GM23338 (cell line): ENCODE data around the gene ARHGEF2. TPM values are rescaled to one million over a fixed set of nuclear protein-coding genes. Genes with fewer than 3 reads are reported as not detected.

ENCODE experiments used
- ATAC-seq: fragments of 200-7000 bp; cut with Tn5 transposase; 3 replicates; pipeline ENCODE4 v1.9.1; 2020
- DNase-seq: peaks from one replicate; pipeline ENCODE4 v3.0.0-alpha.2; 2015; ENCODE audit warnings: low spot score
- H2AFZ ChIP-seq: fragments of 200-600 bp; sonication (generic); 2 replicates; pipeline ENCODE4 v1.8.0; 2016; ENCODE audit warnings: antibody characterized with exemption, mild to moderate bottlenecking, moderate library complexity
- H3F3A ChIP-seq: fragments of 200-600 bp; sonication (generic); replicated peaks from 2 replicates; pipeline ENCODE4 v1.8.0; 2017; ENCODE audit warnings: antibody characterized with exemption, mixed run types, low read depth
- H3K27ac ChIP-seq: fragments of 200-600 bp; sonication (generic); 2 replicates; pipeline ENCODE4 v1.6.1; 2016; ENCODE audit warnings: low read depth
- H3K27me3 ChIP-seq: fragments of 200-600 bp; sonication (generic); 2 replicates; pipeline ENCODE4 v1.8.0; 2016; ENCODE audit warnings: mild to moderate bottlenecking, mixed run types, moderate library complexity; ENCODE audit not compliant: insufficient read depth
- H3K36me3 ChIP-seq: fragments of 200-600 bp; sonication (generic); 2 replicates; pipeline ENCODE4 v1.8.0; 2016; ENCODE audit warnings: mild to moderate bottlenecking; ENCODE audit not compliant: insufficient read depth
- H3K4me1 ChIP-seq: fragments of 200-600 bp; sonication (generic); 2 replicates; pipeline ENCODE4 v1.8.0; 2016; ENCODE audit warnings: mild to moderate bottlenecking, moderate library complexity; ENCODE audit not compliant: insufficient read depth
- H3K4me2 ChIP-seq: fragments of 200-600 bp; sonication (generic); 2 replicates; pipeline ENCODE4 v1.7.1; 2017; ENCODE audit warnings: mixed run types
- H3K4me3 ChIP-seq: fragments of 200-600 bp; sonication (generic); 2 replicates; pipeline ENCODE4 v1.6.1; 2016; ENCODE audit warnings: mixed run types
- H3K79me2 ChIP-seq: fragments of 200-600 bp; sonication (generic); replicated peaks from 2 replicates; pipeline ENCODE4 v1.8.0; 2017; ENCODE audit warnings: mild to moderate bottlenecking; ENCODE audit not compliant: insufficient read depth
- H3K9me2 ChIP-seq: fragments of 200-600 bp; sonication (generic); 2 replicates; pipeline ENCODE4 v1.8.0; 2017; ENCODE audit not compliant: insufficient read depth
- H4K20me1 ChIP-seq: fragments of 200-600 bp; sonication (generic); replicated peaks from 2 replicates; pipeline ENCODE4 v1.8.0; 2017; ENCODE audit warnings: mild to moderate bottlenecking; ENCODE audit not compliant: insufficient read depth
- H3K27ac Mint-ChIP-seq: 2 replicates; pipeline ENCODE4 v1.8.0; 2020; ENCODE audit warnings: inconsistent platforms, mild to moderate bottlenecking, moderate library complexity, mixed read lengths
- H3K27me3 Mint-ChIP-seq: 3 replicates; pipeline ENCODE4 v1.8.0; 2022; ENCODE audit warnings: low read depth, mild to moderate bottlenecking, moderate library complexity, mixed read lengths, inconsistent platforms; ENCODE audit not compliant: insufficient read depth, poor library complexity
- H3K36me3 Mint-ChIP-seq: 3 replicates; pipeline ENCODE4 v1.8.0; 2021; ENCODE audit warnings: low read depth, mild to moderate bottlenecking, inconsistent platforms, moderate library complexity, mixed read lengths
- H3K4me1 Mint-ChIP-seq: 3 replicates; pipeline ENCODE4 v1.8.0; 2020; ENCODE audit warnings: mild to moderate bottlenecking, inconsistent platforms, mixed read lengths
- H3K4me3 Mint-ChIP-seq: 3 replicates; pipeline ENCODE4 v1.8.0; 2021; ENCODE audit warnings: moderate library complexity, mild to moderate bottlenecking, inconsistent platforms, mixed read lengths
- H3K9me3 Mint-ChIP-seq: 3 replicates; pipeline ENCODE4 v1.8.0; 2020; ENCODE audit warnings: moderate library complexity, mild to moderate bottlenecking, inconsistent platforms, mixed read lengths
- ETS1 ChIP-seq: IDR thresholded peaks from 2 replicates; pipeline ENCODE4 v1.6.1; 2016; ENCODE audit warnings: antibody characterized with exemption
- EZH2 ChIP-seq: fragments of 200-600 bp; sonication (generic); IDR thresholded peaks from one replicate; pipeline ENCODE4 v1.8.0; 2017; ENCODE audit warnings: antibody characterized with exemption, mild to moderate bottlenecking, low read depth; ENCODE audit not compliant: unreplicated experiment
- JUNB ChIP-seq: IDR thresholded peaks from one replicate; pipeline ENCODE4 v1.6.1; 2016; ENCODE audit warnings: antibody characterized with exemption; ENCODE audit not compliant: unreplicated experiment
- NANOG ChIP-seq: IDR thresholded peaks from 2 replicates; pipeline ENCODE4 v1.6.1; 2016; ENCODE audit warnings: antibody characterized with exemption, borderline replicate concordance
- STAT1 ChIP-seq: IDR thresholded peaks from one replicate; pipeline ENCODE4 v1.6.1; 2016; ENCODE audit warnings: antibody characterized with exemption; ENCODE audit not compliant: unreplicated experiment
- ZNF114 ChIP-seq: fragments of 250-450 bp; sonication (Bioruptor Pico); IDR thresholded peaks from 2 replicates; pipeline ENCODE4 v1.5.0; 2020; ENCODE audit warnings: mild to moderate bottlenecking, moderate library complexity
- ZNF331 ChIP-seq: fragments of 250-450 bp; sonication (Bioruptor Pico); IDR thresholded peaks from 2 replicates; pipeline ENCODE4 v1.5.0; 2020; ENCODE audit warnings: low read depth, mild to moderate bottlenecking, moderate library complexity
- polyA plus RNA-seq: library from polyadenylated mRNA; unstranded; fragments of >200 nt; fragmentation: Nextera tagmentation; extraction: Ambion mirVana; gene quantifications from 2 replicates; pipeline ENCODE4 v1.2.1, GENCODE V29; 2016
- total RNA-seq: library from RNA; depleted of rRNA; stranded (reverse); fragments of >200 nt; shearing (Covaris generic); gene quantifications from 2 replicates; pipeline ENCODE4 v1.2.3, GENCODE V29; 2014
- TF ChIP-seq, protein P1 (sequence below): fragments of 250-450 bp; sonication (Bioruptor Pico); IDR thresholded peaks from 2 replicates; pipeline ENCODE4 v1.5.0; 2020; ENCODE audit warnings: mild to moderate bottlenecking, moderate library complexity

ARHGEF2 gene
- total and polyA plus RNA-seq, 2 experiments from 2014 or later, result 23.0 to 87.6 TPM

DNA sequence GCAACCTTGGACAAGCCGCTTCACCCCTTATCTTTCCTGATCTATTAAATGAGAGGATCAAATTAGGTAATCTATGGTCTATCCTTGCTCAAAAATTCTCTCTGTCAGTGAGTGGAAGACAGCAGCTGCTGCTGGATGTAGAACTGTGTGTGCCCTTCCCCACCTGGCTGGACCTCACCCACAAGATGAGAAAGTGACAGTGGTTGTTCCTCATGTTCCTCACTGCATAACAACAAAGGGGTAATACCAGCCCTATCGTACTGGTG is 25.5 kb upstream of the ARHGEF2 start (continued):
- TF ChIP-seq EZH2, result no peak

DNA sequence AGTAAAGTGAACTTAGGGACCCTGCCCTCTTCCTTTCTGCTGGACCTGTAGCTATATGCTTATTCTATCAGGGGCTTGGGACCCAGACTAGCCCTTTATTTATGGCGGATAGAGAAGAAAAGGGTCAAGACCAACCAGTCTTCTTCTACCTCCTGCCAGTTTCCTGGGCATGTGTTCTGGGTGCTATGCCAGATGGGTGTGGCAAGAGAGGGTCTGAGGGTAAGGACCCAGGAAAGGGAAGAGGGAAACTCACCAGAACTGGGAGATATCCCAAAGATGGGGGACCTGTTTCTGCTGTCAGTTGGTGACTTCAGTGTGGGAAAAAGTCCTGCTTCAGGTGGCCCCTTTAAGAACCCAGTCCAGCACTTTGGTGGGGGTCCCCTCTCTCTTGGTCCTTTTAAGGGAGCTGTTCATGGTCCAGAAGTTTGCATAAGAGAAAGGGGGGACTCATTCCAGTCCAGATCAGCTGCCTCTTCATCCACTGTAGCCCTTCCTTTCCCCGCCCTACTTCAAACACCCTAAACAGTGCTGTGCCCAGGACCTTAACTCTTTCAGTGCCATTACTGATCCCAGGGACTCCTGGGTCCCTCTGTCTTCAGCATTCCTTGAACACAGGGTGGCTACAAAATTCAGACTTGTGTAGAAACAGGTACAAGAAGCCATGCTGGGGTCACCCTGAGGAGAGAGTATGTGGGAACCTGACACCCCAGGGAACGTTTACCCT is 24.0 kb upstream of the ARHGEF2 start:
- no peak overlapping the region for H3K4me3 Mint-ChIP-seq
- no peaks in the 10 kb centered on the region for H3K9me3 Mint-ChIP-seq
- Histone ChIP-seq H3K4me3 (no peak overlapping the region), H3K27ac (no peak overlapping the region), H3K79me2 (no peaks in the 10 kb centered on the region), H4K20me1 (no peaks in the 10 kb centered on the region), H3K9me2 (no peaks in the 10 kb centered on the region), H2AFZ (no peak overlapping the region), H3K4me2 (no peak overlapping the region), H3F3A (0 out of 2 replicates have a peak, but pooled peaks cover 3% of the 10 kb centered on the region), H3K36me3 (no peaks in the 10 kb centered on the region), H3K4me1 (no peaks in the 10 kb centered on the region), H3K27me3 (no peaks in the 10 kb centered on the region)
- peaks cover 3% of the 10 kb centered on the region; the same call in 1 of the 3 replicates for H3K36me3 Mint-ChIP-seq
- no peak overlapping the region for H3K27ac Mint-ChIP-seq
- H3K4me1 Mint-ChIP-seq, result peaks cover 4% of the 10 kb centered on the region
- H3K27me3 Mint-ChIP-seq, result peaks cover 5% of the 10 kb centered on the region
- ATAC-seq, result peak; percentile 39
- TF ChIP-seq JUNB (no peak), ZNF331 (CRISPR knock-in tag) (no peak), STAT1 (no peak), ZNF114 (CRISPR knock-in tag) (no peak), ETS1 (no peak), NANOG (no peak)
- TF ChIP-seq, protein P1, sequence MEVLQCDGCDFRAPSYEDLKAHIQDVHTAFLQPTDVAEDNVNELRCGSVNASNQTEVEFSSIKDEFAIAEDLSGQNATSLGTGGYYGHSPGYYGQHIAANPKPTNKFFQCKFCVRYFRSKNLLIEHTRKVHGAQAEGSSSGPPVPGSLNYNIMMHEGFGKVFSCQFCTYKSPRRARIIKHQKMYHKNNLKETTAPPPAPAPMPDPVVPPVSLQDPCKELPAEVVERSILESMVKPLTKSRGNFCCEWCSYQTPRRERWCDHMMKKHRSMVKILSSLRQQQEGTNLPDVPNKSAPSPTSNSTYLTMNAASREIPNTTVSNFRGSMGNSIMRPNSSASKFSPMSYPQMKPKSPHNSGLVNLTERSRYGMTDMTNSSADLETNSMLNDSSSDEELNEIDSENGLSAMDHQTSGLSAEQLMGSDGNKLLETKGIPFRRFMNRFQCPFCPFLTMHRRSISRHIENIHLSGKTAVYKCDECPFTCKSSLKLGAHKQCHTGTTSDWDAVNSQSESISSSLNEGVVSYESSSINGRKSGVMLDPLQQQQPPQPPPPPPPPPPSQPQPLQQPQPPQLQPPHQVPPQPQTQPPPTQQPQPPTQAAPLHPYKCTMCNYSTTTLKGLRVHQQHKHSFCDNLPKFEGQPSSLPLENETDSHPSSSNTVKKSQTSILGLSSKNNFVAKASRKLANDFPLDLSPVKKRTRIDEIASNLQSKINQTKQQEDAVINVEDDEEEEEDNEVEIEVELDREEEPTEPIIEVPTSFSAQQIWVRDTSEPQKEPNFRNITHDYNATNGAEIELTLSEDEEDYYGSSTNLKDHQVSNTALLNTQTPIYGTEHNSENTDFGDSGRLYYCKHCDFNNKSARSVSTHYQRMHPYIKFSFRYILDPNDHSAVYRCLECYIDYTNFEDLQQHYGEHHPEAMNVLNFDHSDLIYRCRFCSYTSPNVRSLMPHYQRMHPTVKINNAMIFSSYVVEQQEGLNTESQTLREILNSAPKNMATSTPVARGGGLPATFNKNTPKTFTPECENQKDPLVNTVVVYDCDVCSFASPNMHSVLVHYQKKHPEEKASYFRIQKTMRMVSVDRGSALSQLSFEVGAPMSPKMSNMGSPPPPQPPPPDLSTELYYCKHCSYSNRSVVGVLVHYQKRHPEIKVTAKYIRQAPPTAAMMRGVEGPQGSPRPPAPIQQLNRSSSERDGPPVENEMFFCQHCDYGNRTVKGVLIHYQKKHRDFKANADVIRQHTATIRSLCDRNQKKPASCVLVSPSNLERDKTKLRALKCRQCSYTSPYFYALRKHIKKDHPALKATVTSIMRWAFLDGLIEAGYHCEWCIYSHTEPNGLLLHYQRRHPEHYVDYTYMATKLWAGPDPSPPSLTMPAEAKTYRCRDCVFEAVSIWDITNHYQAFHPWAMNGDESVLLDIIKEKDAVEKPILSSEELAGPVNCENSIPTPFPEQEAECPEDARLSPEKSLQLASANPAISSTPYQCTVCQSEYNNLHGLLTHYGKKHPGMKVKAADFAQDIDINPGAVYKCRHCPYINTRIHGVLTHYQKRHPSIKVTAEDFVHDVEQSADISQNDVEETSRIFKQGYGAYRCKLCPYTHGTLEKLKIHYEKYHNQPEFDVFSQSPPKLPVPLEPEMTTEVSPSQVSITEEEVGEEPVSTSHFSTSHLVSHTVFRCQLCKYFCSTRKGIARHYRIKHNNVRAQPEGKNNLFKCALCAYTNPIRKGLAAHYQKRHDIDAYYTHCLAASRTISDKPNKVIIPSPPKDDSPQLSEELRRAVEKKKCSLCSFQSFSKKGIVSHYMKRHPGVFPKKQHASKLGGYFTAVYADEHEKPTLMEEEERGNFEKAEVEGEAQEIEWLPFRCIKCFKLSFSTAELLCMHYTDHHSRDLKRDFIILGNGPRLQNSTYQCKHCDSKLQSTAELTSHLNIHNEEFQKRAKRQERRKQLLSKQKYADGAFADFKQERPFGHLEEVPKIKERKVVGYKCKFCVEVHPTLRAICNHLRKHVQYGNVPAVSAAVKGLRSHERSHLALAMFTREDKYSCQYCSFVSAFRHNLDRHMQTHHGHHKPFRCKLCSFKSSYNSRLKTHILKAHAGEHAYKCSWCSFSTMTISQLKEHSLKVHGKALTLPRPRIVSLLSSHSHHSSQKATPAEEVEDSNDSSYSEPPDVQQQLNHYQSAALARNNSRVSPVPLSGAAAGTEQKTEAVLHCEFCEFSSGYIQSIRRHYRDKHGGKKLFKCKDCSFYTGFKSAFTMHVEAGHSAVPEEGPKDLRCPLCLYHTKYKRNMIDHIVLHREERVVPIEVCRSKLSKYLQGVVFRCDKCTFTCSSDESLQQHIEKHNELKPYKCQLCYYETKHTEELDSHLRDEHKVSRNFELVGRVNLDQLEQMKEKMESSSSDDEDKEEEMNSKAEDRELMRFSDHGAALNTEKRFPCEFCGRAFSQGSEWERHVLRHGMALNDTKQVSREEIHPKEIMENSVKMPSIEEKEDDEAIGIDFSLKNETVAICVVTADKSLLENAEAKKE (CRISPR knock-in tag), result no peak
- DNase-seq, result no peak
